ENCODE data around the gene CD6. TPM values are rescaled to one million over a fixed set of nuclear protein-coding genes. Genes with fewer than 3 reads are reported as not detected.

Gene CD6
- total RNA-seq, 1 donor from 2014 or later = 0.62 TPM

- Mint-ChIP-seq H3K36me3 (ENCODE audit: insufficient read depth) (peaks cover 11% of the 10 kb centered on the region), H3K9me3 (ENCODE audit: low read depth) (no peaks in the 10 kb centered on the region), H3K27me3 (no peaks in the 10 kb centered on the region), H3K4me1 (ENCODE audit: low read depth) (peaks cover 13% of the 10 kb centered on the region), H3K27ac (no peak overlapping the region), H3K4me3 (ENCODE audit: low read depth) (no peak overlapping the region)
- no peak for TF ChIP-seq CTCF (IDR thresholded peaks at IDR 0.05; ENCODE audit: unreplicated experiment)
- no peak for DNase-seq (ENCODE audit: low spot score, unreplicated experiment)
These were observed 43.9 kb upstream of the CD6 start for GRCh38 chr11:60927600-60927999.

DNA sequence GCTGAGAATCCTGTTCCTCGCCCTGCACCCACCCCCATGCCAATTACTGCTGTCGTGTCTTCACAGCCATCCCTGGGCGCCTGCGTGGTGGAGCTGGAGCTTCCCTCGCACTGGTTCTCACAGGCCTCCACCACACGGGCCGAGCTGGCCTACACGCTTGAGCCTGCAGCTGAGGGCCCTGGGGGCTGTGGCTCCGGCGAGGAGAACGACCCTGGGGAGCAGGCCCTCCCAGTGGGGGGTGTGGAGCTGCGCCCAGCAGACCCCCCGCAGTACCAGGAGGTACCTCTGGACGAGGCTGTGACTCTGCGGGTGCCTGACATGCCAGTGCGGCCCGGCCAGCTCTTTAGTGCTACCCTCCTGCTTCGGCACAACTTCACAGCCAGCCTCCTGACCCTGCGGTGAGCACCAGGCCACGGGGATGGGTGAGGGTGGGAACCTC lies 42.9 kb upstream of the CD6 start:
- H3K4me1 Mint-ChIP-seq (ENCODE audit: low read depth) = peaks cover 13% of the 10 kb centered on the region
- TF ChIP-seq CTCF (IDR thresholded peaks at IDR 0.05; ENCODE audit: unreplicated experiment) = no peak
- no peak for DNase-seq (ENCODE audit: low spot score, unreplicated experiment)
- no peaks in the 10 kb centered on the region for H3K9me3 Mint-ChIP-seq (ENCODE audit: low read depth)
- H3K27ac Mint-ChIP-seq = no peak overlapping the region
- H3K4me3 Mint-ChIP-seq (ENCODE audit: low read depth) = no peak overlapping the region
- H3K36me3 Mint-ChIP-seq (ENCODE audit: insufficient read depth) = peaks cover 10% of the 10 kb centered on the region
- H3K27me3 Mint-ChIP-seq = no peaks in the 10 kb centered on the region

- H3K4me3 Mint-ChIP-seq (ENCODE audit: low read depth) = no peak overlapping the region
- DNase-seq (ENCODE audit: low spot score, unreplicated experiment) = no peak
- H3K4me1 Mint-ChIP-seq (ENCODE audit: low read depth) = peaks cover 10% of the 10 kb centered on the region
- H3K9me3 Mint-ChIP-seq (ENCODE audit: low read depth) = no peaks in the 10 kb centered on the region
- no peak overlapping the region for H3K27ac Mint-ChIP-seq
- peaks cover 14% of the 10 kb centered on the region for H3K36me3 Mint-ChIP-seq (ENCODE audit: insufficient read depth)
- TF ChIP-seq CTCF (IDR thresholded peaks at IDR 0.05; ENCODE audit: unreplicated experiment) = no peak
- no peaks in the 10 kb centered on the region for H3K27me3 Mint-ChIP-seq
These were observed 41.7 kb upstream of the CD6 start for GRCh38 chr11:60929764-60930163.

- TF ChIP-seq CTCF (IDR thresholded peaks at IDR 0.05; ENCODE audit: unreplicated experiment) = no peak
- H3K36me3 Mint-ChIP-seq (ENCODE audit: insufficient read depth) = peaks cover 14% of the 10 kb centered on the region
- peaks cover 6% of the 10 kb centered on the region for H3K4me1 Mint-ChIP-seq (ENCODE audit: low read depth)
- H3K27ac Mint-ChIP-seq = no peak overlapping the region
- H3K4me3 Mint-ChIP-seq (ENCODE audit: low read depth) = no peak overlapping the region
- DNase-seq (ENCODE audit: low spot score, unreplicated experiment) = no peak
- no peaks in the 10 kb centered on the region for H3K9me3 Mint-ChIP-seq (ENCODE audit: low read depth)
- H3K27me3 Mint-ChIP-seq = no peaks in the 10 kb centered on the region
These were observed 41.1 kb upstream of the CD6 start for GRCh38 chr11:60930394-60930793.

DNA sequence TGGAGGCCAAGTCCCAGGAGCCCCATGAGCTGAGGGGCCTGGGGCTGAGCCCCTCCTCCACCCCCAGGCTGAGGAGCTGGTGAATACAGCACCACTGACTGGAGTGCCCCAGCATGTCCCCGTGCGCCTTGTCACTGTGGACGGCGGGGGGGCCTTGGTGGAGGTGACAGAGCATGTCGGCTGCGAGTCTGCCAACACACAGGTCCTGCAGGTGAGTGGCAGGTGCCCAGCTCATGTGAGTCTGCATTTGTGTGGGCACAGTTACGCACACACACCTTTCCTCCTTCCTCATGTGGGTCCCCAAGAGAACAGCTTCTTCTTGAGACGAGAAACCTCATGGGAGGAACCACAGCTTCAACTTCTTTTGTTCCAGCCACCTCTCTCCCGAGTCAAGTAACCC lies 39.6 kb upstream of the CD6 start:
- no peak overlapping the region for H3K27ac Mint-ChIP-seq
- peaks cover 14% of the 10 kb centered on the region for H3K36me3 Mint-ChIP-seq (ENCODE audit: insufficient read depth)
- no peak overlapping the region for H3K4me3 Mint-ChIP-seq (ENCODE audit: low read depth)
- no peak for DNase-seq (ENCODE audit: low spot score, unreplicated experiment)
- no peak for TF ChIP-seq CTCF (IDR thresholded peaks at IDR 0.05; ENCODE audit: unreplicated experiment)
- no peaks in the 10 kb centered on the region for H3K4me1 Mint-ChIP-seq (ENCODE audit: low read depth)
- H3K9me3 Mint-ChIP-seq (ENCODE audit: low read depth) = no peaks in the 10 kb centered on the region
- H3K27me3 Mint-ChIP-seq = no peaks in the 10 kb centered on the region

Measured in progenitor cell of endocrine pancreas (in vitro differentiated cells).